SKM-1 treated with dmso at 0.1 percent for 144 hours (cell line): Measurements from ENCODE around the gene HIGD1B.

Source experiments
- DNase-seq: peaks from one replicate; lab custom pipeline; 2025; ENCODE audit not compliant: unreplicated experiment; lab: John Stamatoyannopoulos, UW

Gene HIGD1B

DNA sequence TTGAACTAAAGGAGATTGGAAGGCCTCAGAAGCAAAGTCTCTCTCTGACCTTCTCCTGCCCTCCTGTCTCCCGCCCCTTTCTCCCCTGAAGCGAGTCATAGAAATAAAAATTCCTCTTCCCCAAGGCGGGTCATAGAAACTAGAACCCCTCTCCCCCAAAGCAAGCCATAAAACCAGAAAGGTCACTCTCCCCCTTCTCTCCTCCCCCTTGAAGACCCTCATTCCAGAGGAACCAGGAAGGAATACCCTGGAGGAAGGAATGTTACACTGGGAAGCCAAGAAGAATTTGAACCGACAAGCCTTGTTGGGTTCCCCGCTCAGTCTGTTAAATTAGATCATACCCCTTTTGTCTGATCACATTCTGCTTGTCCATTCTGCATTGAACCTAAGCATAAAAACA lies 14.9 kb upstream of the HIGD1B start:
- no peak for DNase-seq

DNA sequence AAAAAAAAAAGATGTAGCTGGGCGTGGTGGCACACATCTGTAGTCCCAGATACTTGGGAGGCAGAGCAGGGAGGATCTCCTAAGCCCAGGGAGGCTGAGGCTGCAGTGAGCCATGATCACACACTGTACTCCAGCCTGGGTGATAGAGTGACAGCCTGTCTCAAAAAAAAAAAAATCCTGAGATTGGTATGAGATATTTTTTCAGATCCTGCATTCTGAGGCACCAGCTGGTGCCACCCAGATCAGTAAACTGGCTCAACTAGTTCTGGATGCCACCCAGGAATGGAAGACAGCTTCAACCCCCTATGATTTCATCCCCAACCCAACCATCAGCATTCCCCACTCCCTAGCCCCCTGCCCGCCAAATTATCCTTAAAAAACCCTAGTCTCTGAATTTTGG lies 10.5 kb upstream of the HIGD1B start:
- DNase-seq, result no peak

DNA sequence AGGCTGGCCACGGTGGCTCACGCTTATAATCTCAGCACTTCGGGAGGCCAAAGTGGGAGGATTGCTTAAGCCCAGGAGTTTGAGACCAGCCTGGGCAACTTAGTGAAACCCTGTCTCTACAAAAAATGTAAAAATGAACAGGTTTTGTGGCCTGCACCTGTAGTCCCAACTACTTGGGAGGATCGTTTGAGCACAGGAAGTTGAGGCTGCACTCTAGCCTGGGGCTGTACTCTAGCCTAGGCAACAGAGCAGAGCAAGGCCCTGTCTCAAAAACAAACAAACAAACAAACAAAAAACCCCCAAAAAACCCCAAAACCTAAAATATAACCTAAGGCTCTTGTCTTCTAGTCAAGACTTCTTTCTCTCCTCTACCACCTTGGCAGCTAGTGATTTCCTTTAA lies 7.4 kb upstream of the HIGD1B start:
- DNase-seq, result no peak

DNA sequence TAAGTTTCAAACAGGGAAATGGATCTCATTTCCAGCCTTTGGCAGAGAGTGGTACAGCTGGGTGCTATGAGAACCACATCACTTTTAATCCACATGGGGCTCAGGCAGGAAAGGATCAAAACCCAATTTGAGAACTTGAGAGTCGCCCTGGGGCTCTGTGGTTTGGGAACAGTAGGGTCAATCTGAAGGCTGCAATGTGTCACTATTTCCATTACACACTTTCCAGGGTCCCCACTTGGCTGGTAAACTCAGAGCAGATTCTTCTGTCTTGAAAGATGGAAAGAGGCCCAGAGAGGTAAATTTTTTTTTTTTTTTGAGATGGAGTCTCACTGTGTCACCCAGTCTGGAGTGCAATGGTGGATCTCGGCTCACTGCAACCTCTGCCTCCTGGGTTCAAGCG lies 6.7 kb upstream of the HIGD1B start:
- DNase-seq, result no peak

DNA sequence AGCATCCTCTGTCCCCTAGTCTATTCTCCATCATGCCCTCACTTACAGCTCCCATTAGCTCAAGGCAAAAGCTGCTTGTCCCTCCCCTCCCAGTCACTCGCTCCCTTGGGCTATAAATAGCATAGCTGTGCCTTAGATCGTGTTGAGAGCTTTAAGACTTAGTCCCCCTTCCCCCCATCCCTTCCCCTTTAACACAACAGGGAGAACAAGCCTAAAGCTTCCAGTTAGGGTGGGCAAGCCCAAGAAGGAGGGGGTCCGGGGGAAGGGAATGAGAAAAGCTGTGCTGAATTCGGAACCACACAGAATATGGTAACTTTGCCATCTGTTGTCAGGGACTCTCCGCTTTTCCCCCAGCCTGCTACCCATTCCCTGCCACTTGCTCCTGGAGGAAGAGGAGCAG lies 4.9 kb upstream of the HIGD1B start:
- no peak for DNase-seq

DNA sequence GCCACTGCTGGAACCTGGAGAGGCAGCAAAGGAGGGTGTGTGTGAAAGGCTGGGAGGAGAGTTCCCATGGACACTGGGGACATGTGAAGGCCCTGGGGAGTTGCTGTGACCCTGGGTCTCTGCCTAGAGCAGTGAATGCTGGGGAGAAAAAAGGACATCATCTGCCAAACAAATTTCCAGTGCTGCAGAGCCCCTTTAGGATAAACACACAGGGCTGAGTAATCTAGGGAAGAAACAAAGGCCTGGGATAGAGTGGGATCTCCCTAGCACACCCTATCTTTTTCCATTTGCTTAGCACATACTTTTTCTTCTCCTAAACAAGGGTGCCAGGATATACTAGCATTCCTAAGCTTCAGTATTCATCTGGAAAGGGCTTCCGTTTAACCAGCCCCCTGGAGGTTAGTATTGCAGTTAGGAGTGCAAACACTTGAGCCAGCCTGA lies 3.3 kb upstream of the HIGD1B start:
- DNase-seq, result no peak

DNA sequence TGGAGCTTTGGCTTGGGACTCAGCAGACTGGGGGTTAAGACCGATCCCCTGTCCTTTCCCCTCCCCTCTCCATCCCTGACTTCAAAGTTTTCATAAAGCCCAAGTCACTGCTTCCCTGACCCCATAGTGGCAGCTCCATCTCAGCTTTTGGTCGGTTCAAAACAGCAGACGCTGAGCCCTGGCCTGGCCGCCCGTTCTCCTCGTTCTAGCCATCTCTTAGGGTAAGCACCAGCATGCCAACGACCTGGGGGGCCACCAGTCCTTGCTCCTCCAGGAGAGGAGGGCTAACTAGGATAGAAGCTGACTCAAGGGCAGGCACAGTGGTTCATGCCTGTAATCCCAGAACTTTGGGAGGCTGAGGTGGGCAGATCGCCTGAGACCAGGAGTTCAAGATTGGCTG lies 1.5 kb upstream of the HIGD1B start:
- DNase-seq, result no peak

DNA sequence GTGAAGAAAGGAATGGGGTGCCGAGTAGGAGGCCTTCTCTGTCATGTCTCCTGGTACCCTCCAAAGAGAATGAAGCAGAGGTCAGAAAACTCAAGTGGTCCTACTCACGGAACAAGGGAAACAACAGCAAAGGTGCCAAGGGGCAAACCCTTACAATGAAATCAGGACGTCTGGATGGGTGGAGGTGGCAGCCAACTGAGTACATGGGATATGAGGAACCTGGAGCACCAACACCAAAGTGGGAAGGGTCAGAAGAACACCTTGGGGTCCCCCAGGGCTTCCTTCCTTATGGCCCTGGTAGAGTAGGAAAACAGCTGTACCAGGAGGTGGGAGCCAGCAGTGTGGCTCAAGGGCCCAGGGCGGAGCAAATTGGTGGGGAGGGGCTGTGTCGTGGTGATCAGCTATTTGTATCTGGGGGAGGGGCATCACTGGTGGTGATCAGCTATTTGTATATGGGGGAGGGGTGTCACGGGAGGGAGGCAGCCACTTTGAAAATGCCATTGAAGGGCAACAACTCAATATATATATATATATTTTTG lies 643 bp downstream of the HIGD1B start:
- no peak for DNase-seq

DNA sequence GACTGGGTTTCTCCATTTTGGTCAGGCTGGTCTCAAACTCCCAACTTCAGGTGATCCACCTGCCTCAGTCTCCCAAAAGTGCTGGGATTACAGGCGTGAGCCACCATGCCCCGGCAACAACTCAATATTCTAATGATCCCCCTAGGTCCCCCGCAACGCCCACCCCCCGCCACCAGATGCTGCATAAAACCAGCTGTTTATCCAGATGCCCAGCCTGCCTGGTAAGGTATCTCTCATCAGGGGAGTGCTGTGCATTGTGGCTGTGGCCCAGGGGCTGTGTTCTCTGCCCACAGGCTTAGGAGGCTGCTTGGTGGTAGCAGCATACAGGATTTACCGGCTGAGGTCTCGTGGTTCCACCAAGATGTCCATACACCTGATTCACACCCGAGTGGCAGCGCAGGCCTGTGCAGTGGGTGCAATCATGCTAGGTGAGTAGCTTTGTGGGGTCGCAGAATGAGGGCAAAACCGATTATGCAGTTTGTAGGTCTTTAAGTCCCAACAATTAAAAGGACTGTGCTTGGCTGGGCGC lies 1.3 kb downstream of the HIGD1B start:
- no peak for DNase-seq

DNA sequence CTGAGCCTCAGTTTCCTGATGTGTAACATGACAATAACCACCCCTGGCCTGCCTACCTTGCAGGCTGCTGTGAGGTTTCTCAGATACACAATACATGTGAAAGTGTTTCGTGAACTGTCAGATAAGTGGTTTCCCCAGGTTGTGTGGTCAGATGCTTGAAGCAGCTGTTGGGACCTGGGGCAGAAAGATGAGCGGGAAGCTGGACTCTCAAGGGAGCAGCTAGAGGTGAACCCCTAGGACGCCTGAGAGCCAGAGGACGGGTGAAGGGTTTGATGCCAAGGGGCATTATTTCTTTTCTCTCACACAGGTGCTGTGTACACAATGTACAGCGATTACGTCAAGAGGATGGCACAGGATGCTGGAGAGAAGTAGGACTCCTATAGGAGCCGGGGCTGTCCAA lies 2.3 kb downstream of the HIGD1B start:
- no peak for DNase-seq

DNA sequence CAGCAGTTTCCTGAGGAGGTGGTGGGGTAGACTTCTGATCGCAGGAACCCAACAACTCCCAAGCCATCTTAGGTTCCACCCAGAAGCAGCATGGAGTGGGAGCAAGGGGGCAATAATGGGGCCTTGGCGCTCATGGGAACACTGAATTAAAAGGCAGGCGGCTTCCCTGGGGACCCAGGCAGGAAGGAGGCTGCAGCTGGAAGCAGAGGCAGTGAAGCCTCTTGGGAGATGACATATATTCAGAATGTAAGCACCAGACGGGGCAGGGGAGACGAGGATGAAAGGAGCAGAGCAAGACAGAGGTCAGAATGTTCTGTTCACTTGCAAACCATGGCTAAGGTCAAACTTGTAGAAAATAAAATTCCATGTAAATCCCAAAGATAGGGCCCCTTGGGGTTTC lies 2.9 kb downstream of the HIGD1B start:
- no peak for DNase-seq

DNA sequence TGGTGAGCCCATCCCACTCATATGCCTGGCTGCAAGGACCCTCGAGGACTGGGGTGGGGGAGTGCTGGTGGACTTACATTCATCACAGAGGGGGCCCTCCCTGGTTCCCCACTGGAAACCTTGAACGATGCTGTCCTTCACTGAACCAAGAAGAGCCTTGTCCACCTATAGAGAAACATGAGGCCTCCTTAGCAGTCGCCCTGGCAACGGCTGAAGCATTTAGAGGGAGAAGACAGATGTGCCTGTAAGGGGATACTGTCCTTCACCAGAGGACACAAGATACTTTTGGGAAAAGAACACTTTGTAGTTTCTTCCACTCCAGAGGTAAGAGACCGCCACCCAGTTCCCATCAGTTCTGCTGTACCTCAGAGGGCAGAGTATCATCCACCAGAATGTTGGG lies 6.5 kb downstream of the HIGD1B start:
- DNase-seq, result no peak

DNA sequence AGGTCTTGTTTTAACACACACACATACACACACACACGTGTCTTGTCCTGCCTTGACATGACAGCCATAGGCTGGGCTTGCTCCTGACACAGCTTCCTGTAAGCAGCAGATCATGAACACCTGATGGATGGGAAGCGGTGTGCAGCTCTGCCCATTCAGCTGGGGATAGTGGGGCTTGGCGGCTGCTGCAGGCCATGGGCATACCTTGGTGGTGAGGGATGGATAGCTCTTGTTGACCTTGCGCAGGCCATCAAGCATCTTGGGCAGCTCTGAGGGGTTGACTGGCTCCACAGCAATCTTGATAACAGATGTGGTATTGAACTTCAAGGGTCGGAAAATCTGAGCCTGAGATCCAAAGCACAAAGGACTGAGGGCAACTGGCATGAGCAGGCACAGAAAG lies 12.0 kb downstream of the HIGD1B start:
- DNase-seq, result no peak

DNA sequence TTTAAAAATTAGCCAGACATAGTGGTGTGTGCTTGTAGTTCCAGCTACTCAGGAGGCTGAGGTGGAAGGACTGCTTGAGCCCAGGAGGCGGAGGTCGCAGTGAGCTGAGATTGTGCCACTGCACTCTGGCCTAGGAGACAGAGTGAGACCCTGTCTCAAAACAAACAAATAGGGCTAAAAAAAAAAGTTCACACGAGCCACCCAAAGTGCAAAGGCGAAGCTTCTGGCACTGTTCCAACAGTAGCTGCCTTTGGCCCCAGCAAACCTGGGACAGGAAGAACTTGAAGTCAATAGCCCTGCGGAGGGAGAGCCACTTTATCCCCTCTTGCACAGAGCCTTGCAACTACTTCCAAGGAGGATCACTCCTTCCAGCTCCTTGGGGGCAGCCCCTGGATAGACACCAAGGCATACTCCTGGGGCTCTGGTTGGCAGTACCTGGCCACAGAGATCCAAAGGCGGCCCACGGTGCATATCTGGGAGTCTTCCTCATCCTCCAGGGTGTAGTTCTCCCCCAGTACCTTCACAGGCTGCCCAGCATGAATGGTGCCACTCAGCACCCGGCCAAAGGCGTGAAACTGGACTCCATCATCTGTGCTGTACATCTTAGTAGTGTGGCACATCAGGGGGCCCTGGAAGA lies 14.7 kb downstream of the HIGD1B start:
- no peak for DNase-seq

DNA sequence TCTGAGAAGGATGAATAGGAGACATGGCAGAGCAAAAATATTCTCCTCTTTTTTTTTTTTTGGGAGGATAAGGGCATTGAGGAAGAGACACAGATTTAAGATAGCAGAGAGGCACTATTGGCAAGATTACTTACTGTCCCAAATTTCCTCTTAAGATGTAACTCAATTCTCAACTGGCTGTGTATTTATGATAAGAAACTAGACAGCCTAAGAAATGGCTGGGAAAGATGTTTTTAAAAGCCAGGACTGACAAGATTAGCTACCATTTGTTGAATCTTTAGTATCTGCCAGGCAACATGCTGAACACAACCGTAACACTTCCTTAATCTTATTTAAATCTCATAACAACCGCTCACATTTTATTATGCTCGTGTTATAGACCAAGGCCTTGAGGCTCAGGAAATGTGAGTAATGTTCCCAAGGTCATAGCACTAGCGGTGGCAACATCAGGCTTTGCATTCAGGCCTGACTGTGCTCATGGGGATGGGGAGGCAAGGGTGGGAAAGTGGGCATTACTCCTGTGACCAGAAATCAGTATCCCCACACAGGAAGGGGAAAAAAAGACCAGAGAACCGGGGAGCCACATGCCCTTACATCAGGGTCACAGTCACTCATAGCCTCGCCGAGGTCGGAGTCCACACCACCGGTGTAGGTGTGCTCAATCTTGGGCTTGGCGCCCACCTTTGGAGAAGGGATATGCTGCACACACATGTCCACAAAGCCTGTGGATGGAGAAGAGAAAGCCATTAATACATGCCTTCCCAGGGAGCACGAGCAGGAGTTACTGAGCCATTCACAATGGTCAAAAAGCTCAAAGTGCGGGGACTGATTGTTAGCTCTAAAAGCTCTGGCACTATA lies 15.6 kb downstream of the HIGD1B start:
- DNase-seq, result no peak

DNA sequence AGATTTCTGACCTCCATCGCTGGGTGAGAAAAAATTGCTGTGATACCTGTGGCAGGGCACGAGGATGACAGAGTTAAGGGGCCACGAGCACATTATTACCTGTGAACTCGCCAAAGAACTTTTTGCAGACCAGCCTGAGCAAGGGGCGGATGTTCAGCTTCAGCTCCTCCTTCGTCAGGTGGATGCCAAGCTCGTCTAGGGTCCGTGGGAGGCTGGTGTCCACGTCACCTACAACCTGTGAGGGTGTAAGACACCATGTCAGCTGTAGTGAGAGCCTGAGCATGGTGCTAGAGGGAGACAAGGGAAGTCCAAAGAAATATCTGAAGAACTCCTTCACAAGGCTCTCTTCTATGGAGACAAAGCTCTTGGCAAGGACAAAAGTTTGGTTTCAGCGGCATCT lies 17.1 kb downstream of the HIGD1B start:
- DNase-seq, result no peak

DNA sequence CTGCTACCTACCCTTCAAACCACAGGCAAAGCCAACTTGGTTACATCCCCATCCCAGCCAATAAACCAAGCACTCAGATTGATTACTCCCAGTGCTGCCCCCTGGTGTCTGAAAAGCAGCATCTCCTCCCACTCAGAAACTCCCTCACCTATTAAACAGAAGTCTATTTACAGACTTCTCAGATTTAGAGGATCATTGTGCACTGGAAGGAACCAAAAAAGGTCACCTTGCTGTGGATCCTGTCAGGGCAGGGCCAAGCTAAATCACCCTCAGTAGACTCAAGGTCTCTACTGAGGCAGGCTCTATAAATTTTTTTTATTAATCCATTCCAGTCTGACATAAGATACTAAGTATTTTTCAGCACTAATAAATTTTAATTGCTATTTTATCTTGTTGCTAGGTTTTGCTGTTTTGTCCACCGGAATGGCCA lies 17.6 kb downstream of the HIGD1B start:
- peak; percentile 75 for DNase-seq

DNA sequence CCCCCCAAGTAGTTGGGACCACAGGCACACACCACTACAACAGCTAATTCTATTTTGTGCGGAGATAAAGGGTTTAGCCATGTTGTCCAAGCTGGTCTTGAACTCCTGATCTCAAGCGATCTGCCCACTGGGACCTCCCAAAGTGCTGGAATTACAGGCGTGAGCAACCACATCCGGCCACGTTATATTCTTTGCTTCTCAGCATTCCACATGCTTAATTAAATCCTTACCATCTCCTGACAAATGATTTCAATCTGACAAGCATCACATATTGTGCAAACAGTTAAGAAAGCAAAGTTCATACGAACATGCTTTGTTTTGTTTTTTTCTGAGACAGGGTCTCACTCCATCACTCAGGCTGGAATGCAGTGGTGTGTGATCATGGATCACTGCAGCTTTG lies 18.2 kb downstream of the HIGD1B start:
- DNase-seq, result no peak

DNA sequence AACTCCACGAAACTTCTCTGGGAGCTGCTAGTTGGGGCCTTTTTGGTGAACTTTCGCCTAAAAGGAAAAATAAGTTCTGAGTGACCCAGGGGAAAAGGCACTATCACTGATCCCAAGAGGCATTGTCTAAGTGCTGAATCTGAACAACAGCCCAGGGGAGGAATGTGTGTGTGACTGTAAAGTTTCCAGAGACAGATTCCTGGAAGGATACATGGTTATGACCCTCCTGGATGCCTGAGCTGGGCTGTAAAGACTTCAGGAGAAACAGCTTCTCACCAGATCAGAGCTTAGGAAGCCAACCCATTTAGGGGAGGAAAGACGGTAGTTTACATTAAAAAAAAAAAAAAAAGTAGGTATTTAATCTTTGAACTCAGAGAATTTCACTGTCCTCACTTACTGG lies 20.2 kb downstream of the HIGD1B start:
- DNase-seq, result no peak

DNA sequence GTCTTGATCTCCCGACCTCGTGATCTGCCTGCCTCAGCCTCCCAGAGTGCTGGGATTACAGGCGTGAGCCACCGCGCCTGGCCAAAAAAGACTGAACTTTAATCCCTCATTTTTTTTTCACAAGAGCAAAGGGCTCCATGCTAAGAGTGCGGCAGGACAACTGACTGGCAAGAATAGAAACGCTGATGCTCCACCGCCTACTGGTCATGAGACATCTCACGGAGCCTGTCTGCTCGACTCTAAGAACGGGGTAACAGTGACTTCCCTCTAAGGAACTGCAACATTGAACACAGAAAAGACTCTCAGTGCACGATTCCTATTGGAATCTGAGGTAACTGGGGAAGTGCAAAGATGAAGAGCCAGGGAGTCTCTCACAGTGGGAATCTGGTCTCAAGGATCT lies 23.9 kb downstream of the HIGD1B start:
- no peak for DNase-seq

DNA sequence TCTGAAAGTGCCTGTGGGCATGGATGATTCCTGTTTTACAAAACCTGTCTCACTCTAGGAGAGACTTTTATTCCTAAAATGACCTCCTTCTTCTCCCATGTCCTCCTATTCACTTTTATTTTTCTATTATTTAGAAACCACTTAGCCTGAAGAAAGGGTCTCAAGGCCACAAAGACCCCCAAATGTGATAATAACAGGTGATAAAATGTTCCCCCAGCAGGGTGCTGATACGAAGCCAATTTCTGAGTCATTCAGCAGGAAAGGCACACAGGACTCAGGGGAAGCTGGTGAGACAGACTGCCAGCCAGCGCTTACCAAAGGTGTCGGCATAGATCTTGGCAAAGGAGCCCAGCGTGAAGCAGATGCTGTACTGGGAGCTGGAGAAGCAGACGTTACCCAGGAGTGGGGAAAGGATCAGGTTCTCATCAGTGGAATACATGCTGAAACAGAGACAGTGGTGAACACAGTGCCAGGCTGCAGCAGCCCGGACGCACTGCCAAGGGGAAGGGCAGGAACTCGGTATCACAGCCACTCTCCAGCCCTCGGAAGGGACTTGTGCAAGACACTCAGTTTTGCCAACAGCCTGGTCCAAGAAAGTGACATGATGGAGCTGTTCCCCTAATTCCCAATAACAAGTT lies 24.6 kb downstream of the HIGD1B start:
- no peak for DNase-seq

DNA sequence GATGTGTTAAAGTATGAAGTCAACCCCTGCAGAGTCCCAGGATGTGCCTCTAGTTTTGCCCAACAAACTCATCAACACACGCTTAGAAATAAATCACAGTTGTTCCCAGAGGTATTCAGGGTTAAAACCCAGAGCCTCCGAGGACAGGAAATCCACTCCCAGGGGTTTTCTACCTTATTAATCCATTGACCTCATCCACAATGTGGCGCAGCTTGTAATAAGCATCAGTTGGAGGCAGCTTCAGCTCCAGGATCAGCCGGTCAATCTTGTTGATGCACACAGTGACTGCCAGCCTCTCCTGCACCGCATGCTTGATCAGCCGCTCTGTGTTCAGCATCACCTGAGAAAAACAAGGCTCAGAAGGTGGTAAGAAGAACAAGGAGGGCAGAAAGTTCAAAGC lies 28.1 kb downstream of the HIGD1B start:
- DNase-seq, result no peak
